KOPT-K1 (cell line): ENCODE measurements around the gene MYCN.
"Not testable (repeated sequence)": the region's sequence is repeated elsewhere in the genome, so short reads cannot be mapped to it uniquely, and the experiment has no call there.

Experiments used
- H3K27ac ChIP-seq: fragments of 200-600 bp; sonication (generic); 2 replicates; pipeline ENCODE4 v1.5.1; 2016; ENCODE audit warnings: antibody characterized with exemption, mild to moderate bottlenecking, low read depth, low read length; ENCODE audit not compliant: poor library complexity, severe bottlenecking
- H3K36me3 ChIP-seq: fragments of 200-600 bp; sonication (generic); 2 replicates; pipeline ENCODE4 v1.5.1; 2017; ENCODE audit warnings: antibody characterized with exemption, mild to moderate bottlenecking, low read length, moderate library complexity; ENCODE audit not compliant: insufficient read depth
- H3K9me3 ChIP-seq: fragments of 200-600 bp; sonication (generic); 2 replicates; pipeline ENCODE4 v1.5.1; 2017; ENCODE audit warnings: antibody characterized with exemption, low read length, mild to moderate bottlenecking; ENCODE audit not compliant: insufficient read depth, poor library complexity, severe bottlenecking

The MYCN gene

GRCh38 chr2:15918761-15919356 lies 21.5 kb upstream of the MYCN start:
- H3K9me3 ChIP-seq = no peaks in the 10 kb centered on the region
- H3K27ac ChIP-seq = no peak overlapping the region
- no peaks in the 10 kb centered on the region for H3K36me3 ChIP-seq

GRCh38 chr2:15919716-15920434 lies 20.5 kb upstream of the MYCN start:
- Histone ChIP-seq H3K36me3 (no peaks in the 10 kb centered on the region), H3K9me3 (no peaks in the 10 kb centered on the region), H3K27ac (no peak overlapping the region)

GRCh38 chr2:15920696-15921095 lies 19.7 kb upstream of the MYCN start:
- H3K27ac ChIP-seq = no peak overlapping the region
- no peaks in the 10 kb centered on the region for H3K36me3 ChIP-seq
- H3K9me3 ChIP-seq = no peaks in the 10 kb centered on the region

GRCh38 chr2:15923597-15923996 lies 16.8 kb upstream of the MYCN start:
- no peak overlapping the region for H3K27ac ChIP-seq
- no peaks in the 10 kb centered on the region for H3K9me3 ChIP-seq
- H3K36me3 ChIP-seq = no peaks in the 10 kb centered on the region

GRCh38 chr2:15925819-15926218 lies 14.5 kb upstream of the MYCN start:
- no peaks in the 10 kb centered on the region for H3K9me3 ChIP-seq
- H3K36me3 ChIP-seq = no peaks in the 10 kb centered on the region
- H3K27ac ChIP-seq = no peak overlapping the region

- H3K27ac ChIP-seq = no peak overlapping the region
- no peaks in the 10 kb centered on the region for H3K9me3 ChIP-seq
- no peaks in the 10 kb centered on the region for H3K36me3 ChIP-seq
Observed at GRCh38 chr2:15926252-15926651, 14.1 kb upstream of the MYCN start.

GRCh38 chr2:15927551-15928218 lies 12.7 kb upstream of the MYCN start:
- Histone ChIP-seq H3K27ac (no peak overlapping the region), H3K9me3 (no peaks in the 10 kb centered on the region), H3K36me3 (no peaks in the 10 kb centered on the region)

GRCh38 chr2:15929008-15929407 lies 11.3 kb upstream of the MYCN start:
- not testable (repeated sequence) for H3K9me3 ChIP-seq, H3K27ac ChIP-seq

GRCh38 chr2:15929861-15930260 lies 10.5 kb upstream of the MYCN start:
- no peaks in the 10 kb centered on the region for H3K36me3 ChIP-seq
- H3K27ac ChIP-seq = no peak overlapping the region
- H3K9me3 ChIP-seq = no peaks in the 10 kb centered on the region

More at GRCh38 chr2:15929008-15929407, 11.3 kb upstream of the MYCN start:
- not testable (repeated sequence) for H3K36me3 ChIP-seq

GRCh38 chr2:15930589-15931318 lies 9.6 kb upstream of the MYCN start:
- no peaks in the 10 kb centered on the region for H3K9me3 ChIP-seq
- no peaks in the 10 kb centered on the region for H3K36me3 ChIP-seq

GRCh38 chr2:15931319-15931890 lies 8.9 kb upstream of the MYCN start:
- H3K9me3 ChIP-seq = no peaks in the 10 kb centered on the region
- no peaks in the 10 kb centered on the region for H3K36me3 ChIP-seq
- no peak overlapping the region for H3K27ac ChIP-seq

More at GRCh38 chr2:15930589-15931318, 9.6 kb upstream of the MYCN start:
- no peak overlapping the region for H3K27ac ChIP-seq

GRCh38 chr2:15931950-15932349 lies 8.4 kb upstream of the MYCN start:
- H3K9me3 ChIP-seq = no peaks in the 10 kb centered on the region
- no peaks in the 10 kb centered on the region for H3K36me3 ChIP-seq
- no peak overlapping the region for H3K27ac ChIP-seq

- no peaks in the 10 kb centered on the region for H3K36me3 ChIP-seq
- H3K27ac ChIP-seq = no peak overlapping the region
- H3K9me3 ChIP-seq = no peaks in the 10 kb centered on the region
Observed at GRCh38 chr2:15932394-15933183, 7.8 kb upstream of the MYCN start.

- H3K36me3 ChIP-seq = no peaks in the 10 kb centered on the region
Observed at GRCh38 chr2:15933184-15933845, 7.0 kb upstream of the MYCN start.

More at GRCh38 chr2:15933184-15933845, 7.0 kb upstream of the MYCN start:
- no peaks in the 10 kb centered on the region for H3K9me3 ChIP-seq
- no peak overlapping the region for H3K27ac ChIP-seq
